Liver (tissue), 9 donors: ENCODE data around the gene OR51S1. TPM values are rescaled to one million over a fixed set of nuclear protein-coding genes. Genes with fewer than 3 reads are reported as not detected.

Experiments
- DNase-seq: peaks from one replicate; pipeline ENCODE4 v3.0.0-alpha.2; 2017; ENCODE audit warnings: low spot score
- H3K27ac ChIP-seq, 2 donors: one replicate each; pipeline ENCODE4 v1.7.0; 2013; ENCODE audit warnings: inconsistent platforms in 2 of 2, low read length in 2 of 2, control low read depth in 1 of 2, low read depth in 1 of 2, mild to moderate bottlenecking in 1 of 2
- H3K27me3 ChIP-seq, 4 donors: one replicate each; pipeline versions ENCODE4 v1.6.1 to v1.7.0; 2013; ENCODE audit warnings: low read length in 3 of 4, inconsistent platforms in 1 of 4, mild to moderate bottlenecking in 1 of 4, moderate library complexity in 1 of 4; ENCODE audit not compliant: control insufficient read depth in 4 of 4, insufficient read depth in 4 of 4
- H3K36me3 ChIP-seq, 4 donors: one replicate each; pipeline versions ENCODE4 v1.6.1 to v1.7.0; 2013; ENCODE audit warnings: low read length in 3 of 4, mild to moderate bottlenecking in 3 of 4, low read depth in 1 of 4, moderate library complexity in 1 of 4; ENCODE audit not compliant: control insufficient read depth in 4 of 4, insufficient read depth in 3 of 4
- H3K4me1 ChIP-seq, 4 donors: one replicate each; pipeline versions ENCODE4 v1.6.1 to v1.7.0; 2013; ENCODE audit warnings: low read length in 3 of 4, mild to moderate bottlenecking in 3 of 4, moderate library complexity in 1 of 4; ENCODE audit not compliant: control insufficient read depth in 4 of 4, insufficient read depth in 4 of 4
- H3K4me3 ChIP-seq, 3 donors: one replicate each; pipeline versions ENCODE4 v1.6.1 to v1.7.0; 2013; ENCODE audit warnings: low read length in 3 of 3, control low read depth in 1 of 3, low read depth in 1 of 3, mild to moderate bottlenecking in 1 of 3
- H3K9ac ChIP-seq, 2 donors: one replicate each; pipeline ENCODE4 v1.7.0; 2013; ENCODE audit warnings: low read length in 2 of 2, mild to moderate bottlenecking in 2 of 2, moderate library complexity in 2 of 2, control low read depth in 1 of 2, low read depth in 1 of 2
- H3K9me3 ChIP-seq, 4 donors: one replicate each; pipeline versions ENCODE4 v1.6.1 to v1.7.0; 2013; ENCODE audit warnings: low read length in 3 of 4; ENCODE audit not compliant: control insufficient read depth in 4 of 4
- EGR1 ChIP-seq, 2 donors: IDR thresholded peaks; 2 replicates each; pipeline ENCODE4 v1.6.1; 2016 to 2018; ENCODE audit warnings: antibody characterized with exemption in 2 of 2, low read depth in 2 of 2
- FOXA1 ChIP-seq: IDR thresholded peaks from 2 replicates; pipeline ENCODE4 v1.6.1; 2016; ENCODE audit warnings: antibody characterized with exemption
- GABPA ChIP-seq, 2 donors: IDR thresholded peaks in 1 of 2; conservative IDR thresholded peaks in 1 of 2; 2 replicates each; pipeline ENCODE4 v1.6.1; 2016; ENCODE audit warnings: antibody characterized with exemption in 2 of 2, mild to moderate bottlenecking in 1 of 2, moderate library complexity in 1 of 2
- HNF4A ChIP-seq, 2 donors: conservative IDR thresholded peaks; 2 replicates each; pipeline ENCODE4 v1.6.1; 2016; ENCODE audit warnings: antibody characterized with exemption in 2 of 2, mild to moderate bottlenecking in 2 of 2
- HNF4G ChIP-seq: IDR thresholded peaks from 2 replicates; pipeline ENCODE4 v1.6.1; 2016; ENCODE audit warnings: antibody characterized with exemption
- JUND ChIP-seq, 2 donors: IDR thresholded peaks; 2 replicates each; pipeline ENCODE4 v1.6.1; 2016; ENCODE audit warnings: antibody characterized with exemption in 2 of 2
- NR2F2 ChIP-seq: IDR thresholded peaks from 2 replicates; pipeline ENCODE4 v1.6.1; 2016; ENCODE audit warnings: antibody characterized with exemption
- RAD21 ChIP-seq, 2 donors: IDR thresholded peaks; 2 replicates each; pipeline ENCODE4 v1.6.1; 2016; ENCODE audit warnings: antibody characterized with exemption in 2 of 2, mild to moderate bottlenecking in 2 of 2
- TAF1 ChIP-seq: conservative IDR thresholded peaks from 2 replicates; pipeline ENCODE4 v1.6.1; 2016; ENCODE audit warnings: antibody characterized with exemption, mild to moderate bottlenecking
- WGBS: extraction: QIAGEN DNeasy Blood & Tissue Kit; methylation state at CpG from one replicate; pipeline ENCODE4 v1.1.7; 2013; 5-methylcytosine and 5-hydroxymethylcytosine counted together
- polyA plus RNA-seq, 2 donors: library from polyadenylated mRNA; stranded (reverse) in 1 of 2; unstranded in 1 of 2; fragments of 200-250 nt in 1 of 2; fragments of >200 nt in 1 of 2; fragmentation: Nextera tagmentation in 1 of 2; extraction: Ambion mirVana in 1 of 2; gene quantifications; one replicate each; pipeline versions ENCODE4 v1.2.1 to v1.2.3, GENCODE V29; 2013 to 2015
- total RNA-seq, 2 donors: library from RNA; depleted of rRNA; stranded (reverse); fragments of >200 nt; gene quantifications; one replicate each; pipeline ENCODE4 v1.2.3, GENCODE V29; 2014
- TF ChIP-seq, protein P1 (sequence below): IDR thresholded peaks from 2 replicates; pipeline ENCODE4 v1.6.1; 2016; ENCODE audit warnings: antibody characterized with exemption
- TF ChIP-seq, protein P2 (sequence below): fragments of 150-350 bp; IDR thresholded peaks from 2 replicates; pipeline ENCODE4 v1.5.1; 2017; ENCODE audit warnings: improper control_type of control experiment, low read depth, low read length; ENCODE audit not compliant: missing input control
- TF ChIP-seq, protein P3 (sequence below): IDR thresholded peaks from 2 replicates; pipeline ENCODE4 v1.6.1; 2016; ENCODE audit warnings: antibody characterized with exemption, mild to moderate bottlenecking
- TF ChIP-seq, protein P4 (sequence below): IDR thresholded peaks from 2 replicates; pipeline ENCODE4 v1.6.1; 2016; ENCODE audit warnings: antibody characterized with exemption
- TF ChIP-seq, protein P5 (sequence below): IDR thresholded peaks from 2 replicates; pipeline ENCODE4 v1.6.1; 2016; ENCODE audit warnings: antibody characterized with exemption
- donor health status: healthy.
- donor health status: healthy.
- donor health status: healthy.
- donor health status: healthy.
- donor health status: healthy.

OR51S1 gene
- total and polyA plus RNA-seq, 4 donors, result not detected

DNA sequence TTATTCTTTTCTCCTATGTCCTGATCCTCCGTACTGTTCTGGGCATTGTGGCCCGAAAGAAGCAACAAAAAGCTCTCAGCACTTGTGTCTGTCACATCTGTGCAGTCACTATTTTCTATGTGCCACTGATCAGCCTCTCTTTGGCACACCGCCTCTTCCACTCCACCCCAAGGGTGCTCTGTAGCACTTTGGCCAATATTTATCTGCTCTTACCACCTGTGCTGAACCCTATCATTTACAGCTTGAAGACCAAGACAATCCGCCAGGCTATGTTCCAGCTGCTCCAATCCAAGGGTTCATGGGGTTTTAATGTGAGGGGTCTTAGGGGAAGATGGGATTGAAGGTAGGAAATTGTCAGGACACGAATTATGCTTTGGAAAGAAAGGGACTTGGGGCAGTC lies 33.5 kb upstream of the OR51S1 start:
- Histone ChIP-seq H3K36me3 (no peaks in the 10 kb centered on the region), H3K4me3 (no peak overlapping the region), H3K9ac (no peak overlapping the region), H3K9me3 (no peaks in the 10 kb centered on the region), H3K4me1 (no peaks in the 10 kb centered on the region), H3K27me3 (peaks cover 0 to 2% (median under 1%) of the 10 kb centered on the region in 4 donors), H3K27ac (no peak overlapping the region)
- no peak for TF ChIP-seq RAD21 (IDR thresholded peaks at IDR 0.05)
- no peak for TF ChIP-seq NR2F2
- no peak for TF ChIP-seq EGR1 (IDR thresholded peaks at IDR 0.05; ENCODE audit: low read depth in 2 of 2)
- TF ChIP-seq, protein P1, sequence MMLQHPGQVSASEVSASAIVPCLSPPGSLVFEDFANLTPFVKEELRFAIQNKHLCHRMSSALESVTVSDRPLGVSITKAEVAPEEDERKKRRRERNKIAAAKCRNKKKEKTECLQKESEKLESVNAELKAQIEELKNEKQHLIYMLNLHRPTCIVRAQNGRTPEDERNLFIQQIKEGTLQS, result no peak
- no peak for TF ChIP-seq GABPA (IDR thresholded peaks at IDR 0.05 in 1 of 2, conservative IDR thresholded peaks at IDR 0.05 in 1 of 2)
- TF ChIP-seq, protein P2, sequence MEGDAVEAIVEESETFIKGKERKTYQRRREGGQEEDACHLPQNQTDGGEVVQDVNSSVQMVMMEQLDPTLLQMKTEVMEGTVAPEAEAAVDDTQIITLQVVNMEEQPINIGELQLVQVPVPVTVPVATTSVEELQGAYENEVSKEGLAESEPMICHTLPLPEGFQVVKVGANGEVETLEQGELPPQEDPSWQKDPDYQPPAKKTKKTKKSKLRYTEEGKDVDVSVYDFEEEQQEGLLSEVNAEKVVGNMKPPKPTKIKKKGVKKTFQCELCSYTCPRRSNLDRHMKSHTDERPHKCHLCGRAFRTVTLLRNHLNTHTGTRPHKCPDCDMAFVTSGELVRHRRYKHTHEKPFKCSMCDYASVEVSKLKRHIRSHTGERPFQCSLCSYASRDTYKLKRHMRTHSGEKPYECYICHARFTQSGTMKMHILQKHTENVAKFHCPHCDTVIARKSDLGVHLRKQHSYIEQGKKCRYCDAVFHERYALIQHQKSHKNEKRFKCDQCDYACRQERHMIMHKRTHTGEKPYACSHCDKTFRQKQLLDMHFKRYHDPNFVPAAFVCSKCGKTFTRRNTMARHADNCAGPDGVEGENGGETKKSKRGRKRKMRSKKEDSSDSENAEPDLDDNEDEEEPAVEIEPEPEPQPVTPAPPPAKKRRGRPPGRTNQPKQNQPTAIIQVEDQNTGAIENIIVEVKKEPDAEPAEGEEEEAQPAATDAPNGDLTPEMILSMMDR, result no peak
- TF ChIP-seq HNF4A (conservative IDR thresholded peaks at IDR 0.05), result no peak
- TF ChIP-seq, protein P3, sequence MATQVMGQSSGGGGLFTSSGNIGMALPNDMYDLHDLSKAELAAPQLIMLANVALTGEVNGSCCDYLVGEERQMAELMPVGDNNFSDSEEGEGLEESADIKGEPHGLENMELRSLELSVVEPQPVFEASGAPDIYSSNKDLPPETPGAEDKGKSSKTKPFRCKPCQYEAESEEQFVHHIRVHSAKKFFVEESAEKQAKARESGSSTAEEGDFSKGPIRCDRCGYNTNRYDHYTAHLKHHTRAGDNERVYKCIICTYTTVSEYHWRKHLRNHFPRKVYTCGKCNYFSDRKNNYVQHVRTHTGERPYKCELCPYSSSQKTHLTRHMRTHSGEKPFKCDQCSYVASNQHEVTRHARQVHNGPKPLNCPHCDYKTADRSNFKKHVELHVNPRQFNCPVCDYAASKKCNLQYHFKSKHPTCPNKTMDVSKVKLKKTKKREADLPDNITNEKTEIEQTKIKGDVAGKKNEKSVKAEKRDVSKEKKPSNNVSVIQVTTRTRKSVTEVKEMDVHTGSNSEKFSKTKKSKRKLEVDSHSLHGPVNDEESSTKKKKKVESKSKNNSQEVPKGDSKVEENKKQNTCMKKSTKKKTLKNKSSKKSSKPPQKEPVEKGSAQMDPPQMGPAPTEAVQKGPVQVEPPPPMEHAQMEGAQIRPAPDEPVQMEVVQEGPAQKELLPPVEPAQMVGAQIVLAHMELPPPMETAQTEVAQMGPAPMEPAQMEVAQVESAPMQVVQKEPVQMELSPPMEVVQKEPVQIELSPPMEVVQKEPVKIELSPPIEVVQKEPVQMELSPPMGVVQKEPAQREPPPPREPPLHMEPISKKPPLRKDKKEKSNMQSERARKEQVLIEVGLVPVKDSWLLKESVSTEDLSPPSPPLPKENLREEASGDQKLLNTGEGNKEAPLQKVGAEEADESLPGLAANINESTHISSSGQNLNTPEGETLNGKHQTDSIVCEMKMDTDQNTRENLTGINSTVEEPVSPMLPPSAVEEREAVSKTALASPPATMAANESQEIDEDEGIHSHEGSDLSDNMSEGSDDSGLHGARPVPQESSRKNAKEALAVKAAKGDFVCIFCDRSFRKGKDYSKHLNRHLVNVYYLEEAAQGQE, result no peak
- TF ChIP-seq, protein P4, sequence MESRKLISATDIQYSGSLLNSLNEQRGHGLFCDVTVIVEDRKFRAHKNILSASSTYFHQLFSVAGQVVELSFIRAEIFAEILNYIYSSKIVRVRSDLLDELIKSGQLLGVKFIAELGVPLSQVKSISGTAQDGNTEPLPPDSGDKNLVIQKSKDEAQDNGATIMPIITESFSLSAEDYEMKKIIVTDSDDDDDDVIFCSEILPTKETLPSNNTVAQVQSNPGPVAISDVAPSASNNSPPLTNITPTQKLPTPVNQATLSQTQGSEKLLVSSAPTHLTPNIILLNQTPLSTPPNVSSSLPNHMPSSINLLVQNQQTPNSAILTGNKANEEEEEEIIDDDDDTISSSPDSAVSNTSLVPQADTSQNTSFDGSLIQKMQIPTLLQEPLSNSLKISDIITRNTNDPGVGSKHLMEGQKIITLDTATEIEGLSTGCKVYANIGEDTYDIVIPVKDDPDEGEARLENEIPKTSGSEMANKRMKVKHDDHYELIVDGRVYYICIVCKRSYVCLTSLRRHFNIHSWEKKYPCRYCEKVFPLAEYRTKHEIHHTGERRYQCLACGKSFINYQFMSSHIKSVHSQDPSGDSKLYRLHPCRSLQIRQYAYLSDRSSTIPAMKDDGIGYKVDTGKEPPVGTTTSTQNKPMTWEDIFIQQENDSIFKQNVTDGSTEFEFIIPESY, result no peak
- no peak for TF ChIP-seq TAF1
- DNase-seq, result no peak
- WGBS, result 79% methylated on average over 5 of the region's 5 CpGs

DNA sequence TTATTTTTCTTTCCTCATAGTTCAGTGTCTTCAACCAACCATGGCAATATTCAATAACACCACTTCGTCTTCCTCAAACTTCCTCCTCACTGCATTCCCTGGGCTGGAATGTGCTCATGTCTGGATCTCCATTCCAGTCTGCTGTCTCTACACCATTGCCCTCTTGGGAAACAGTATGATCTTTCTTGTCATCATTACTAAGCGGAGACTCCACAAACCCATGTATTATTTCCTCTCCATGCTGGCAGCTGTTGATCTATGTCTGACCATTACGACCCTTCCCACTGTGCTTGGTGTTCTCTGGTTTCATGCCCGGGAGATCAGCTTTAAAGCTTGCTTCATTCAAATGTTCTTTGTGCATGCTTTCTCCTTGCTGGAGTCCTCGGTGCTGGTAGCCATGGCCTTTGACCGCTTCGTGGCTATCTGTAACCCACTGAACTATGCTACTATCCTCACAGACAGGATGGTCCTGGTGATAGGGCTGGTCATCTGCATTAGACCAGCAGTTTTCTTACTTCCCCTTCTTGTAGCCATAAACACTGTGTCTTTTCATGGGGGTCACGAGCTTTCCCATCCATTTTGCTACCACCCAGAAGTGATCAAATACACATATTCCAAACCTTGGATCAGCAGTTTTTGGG lies 33.0 kb upstream of the OR51S1 start, which contains the start of gene OR51T1:
OR51T1 (plus strand) TSS at position 41 of the 641 bp plus-strand sequence; CDS start at position 41, 0 bp downstream.
- H3K9ac ChIP-seq, result no peak within 1 kb of the TSS
- WGBS, result 63% methylated on average over 8 of the region's 8 CpGs
- no peak for DNase-seq
- H3K27ac ChIP-seq, result no peak within 1 kb of the TSS
- no peak for TF ChIP-seq EGR1 (IDR thresholded peaks at IDR 0.05; ENCODE audit: low read depth in 2 of 2)
- TF ChIP-seq HNF4G, result no peak
- no peak for TF ChIP-seq JUND (IDR thresholded peaks at IDR 0.05)
- TF ChIP-seq, protein P4, result no peak
- TF ChIP-seq HNF4A (conservative IDR thresholded peaks at IDR 0.05), result no peak
- no peak for TF ChIP-seq NR2F2
- TF ChIP-seq GABPA (IDR thresholded peaks at IDR 0.05 in 1 of 2, conservative IDR thresholded peaks at IDR 0.05 in 1 of 2), result no peak
- TF ChIP-seq FOXA1, result no peak
- TF ChIP-seq, protein P5, sequence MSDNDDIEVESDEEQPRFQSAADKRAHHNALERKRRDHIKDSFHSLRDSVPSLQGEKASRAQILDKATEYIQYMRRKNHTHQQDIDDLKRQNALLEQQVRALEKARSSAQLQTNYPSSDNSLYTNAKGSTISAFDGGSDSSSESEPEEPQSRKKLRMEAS, result no peak
- no peak within 1 kb of the TSS for H3K4me3 ChIP-seq
- H3K4me1 ChIP-seq, result no peaks in the 10 kb centered on the region
- no peaks in the 10 kb centered on the region for H3K9me3 ChIP-seq
- H3K36me3 ChIP-seq, result no peaks in the 10 kb centered on the region
- peaks cover 0 to 2% (median under 1%) of the 10 kb centered on the region in 4 donors for H3K27me3 ChIP-seq
